Calu3 (cell line): ENCODE results near the gene COPS7A. TPM values are rescaled to one million over a fixed set of nuclear protein-coding genes. Genes with fewer than 3 reads are reported as not detected.

Source experiments
- BruUV-seq: library from RNA; stranded (reverse); fragments of 400-500 nt; replicated peaks from 2 replicates; lab custom pipeline; 2021; lab: Mats Ljungman, UMichigan
- CTCF ChIA-PET: fragments of 300-600 bp; sonication (Branson Sonifier 250); formaldehyde crosslinking; loops from one replicate; lab custom pipeline; 2022; ENCODE audit warnings: antibody characterized with exemption; lab: Charles Lee
- DNase-seq: peaks from one replicate; pipeline ENCODE4 v3.0.0; 2022
- H3K27ac Mint-ChIP-seq: one replicate; pipeline ENCODE4 v1.8.0; 2022; ENCODE audit warnings: mixed read lengths; ENCODE audit not compliant: unreplicated experiment
- H3K27me3 Mint-ChIP-seq: one replicate; pipeline ENCODE4 v1.8.0; 2022; ENCODE audit warnings: mixed read lengths; ENCODE audit not compliant: unreplicated experiment
- H3K36me3 Mint-ChIP-seq: one replicate; pipeline ENCODE4 v1.8.0; 2022; ENCODE audit warnings: mild to moderate bottlenecking, moderate library complexity, mixed read lengths; ENCODE audit not compliant: insufficient read depth, unreplicated experiment
- H3K4me1 Mint-ChIP-seq: one replicate; pipeline ENCODE4 v1.8.0; 2022; ENCODE audit warnings: mild to moderate bottlenecking, low read depth, mixed read lengths; ENCODE audit not compliant: unreplicated experiment
- H3K4me3 Mint-ChIP-seq: one replicate; pipeline ENCODE4 v1.8.0; 2022; ENCODE audit warnings: mild to moderate bottlenecking, low read depth, moderate library complexity, mixed read lengths; ENCODE audit not compliant: unreplicated experiment
- H3K9me3 Mint-ChIP-seq: one replicate; pipeline ENCODE4 v1.8.0; 2022; ENCODE audit warnings: low read depth, mixed read lengths; ENCODE audit not compliant: unreplicated experiment
- intact Hi-C: fragments of 100-400 bp; cut with micrococcal nuclease; formaldehyde crosslinking; loops from one replicate; pipeline ENCODE4 v1.10.0; 2022; ENCODE audit not compliant: unreplicated experiment
- total RNA-seq: library from RNA; stranded (reverse); gene quantifications from 2 replicates; pipeline ENCODE4 v1.2.3, GENCODE V29; 2022
- TF ChIP-seq, protein P1 (sequence below): fragments of 200-600 bp; IDR thresholded peaks from one replicate; pipeline ENCODE4 v1.8.0; 2022; ENCODE audit warnings: antibody characterized with exemption; ENCODE audit not compliant: unreplicated experiment

The COPS7A gene
- total RNA-seq, 1 experiment from 2014 or later: 47.3 TPM

DNA sequence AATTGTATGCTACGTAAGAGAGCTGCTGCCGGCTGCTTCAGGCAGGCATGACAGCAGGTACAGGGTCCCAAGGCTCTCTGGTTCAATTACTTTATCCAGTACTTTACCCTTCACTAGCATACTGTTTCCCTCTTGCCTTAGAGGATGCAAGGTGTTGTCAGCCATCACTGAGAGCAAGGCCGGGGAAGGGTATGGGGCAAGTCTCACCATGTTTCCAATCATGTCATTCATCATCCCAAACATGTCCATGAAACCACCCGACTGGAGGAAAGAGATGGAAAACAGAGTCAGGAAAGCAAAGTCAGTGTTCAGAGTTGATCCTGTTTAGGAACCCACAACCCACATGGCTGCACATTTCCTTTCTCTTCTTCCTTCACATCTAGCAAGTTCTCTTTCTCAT lies 26.7 kb downstream of the COPS7A start:
- TF ChIP-seq, protein P1, sequence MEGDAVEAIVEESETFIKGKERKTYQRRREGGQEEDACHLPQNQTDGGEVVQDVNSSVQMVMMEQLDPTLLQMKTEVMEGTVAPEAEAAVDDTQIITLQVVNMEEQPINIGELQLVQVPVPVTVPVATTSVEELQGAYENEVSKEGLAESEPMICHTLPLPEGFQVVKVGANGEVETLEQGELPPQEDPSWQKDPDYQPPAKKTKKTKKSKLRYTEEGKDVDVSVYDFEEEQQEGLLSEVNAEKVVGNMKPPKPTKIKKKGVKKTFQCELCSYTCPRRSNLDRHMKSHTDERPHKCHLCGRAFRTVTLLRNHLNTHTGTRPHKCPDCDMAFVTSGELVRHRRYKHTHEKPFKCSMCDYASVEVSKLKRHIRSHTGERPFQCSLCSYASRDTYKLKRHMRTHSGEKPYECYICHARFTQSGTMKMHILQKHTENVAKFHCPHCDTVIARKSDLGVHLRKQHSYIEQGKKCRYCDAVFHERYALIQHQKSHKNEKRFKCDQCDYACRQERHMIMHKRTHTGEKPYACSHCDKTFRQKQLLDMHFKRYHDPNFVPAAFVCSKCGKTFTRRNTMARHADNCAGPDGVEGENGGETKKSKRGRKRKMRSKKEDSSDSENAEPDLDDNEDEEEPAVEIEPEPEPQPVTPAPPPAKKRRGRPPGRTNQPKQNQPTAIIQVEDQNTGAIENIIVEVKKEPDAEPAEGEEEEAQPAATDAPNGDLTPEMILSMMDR: no peak
- no peaks in the 10 kb centered on the region for H3K27me3 Mint-ChIP-seq
- H3K27ac Mint-ChIP-seq: no peak overlapping the region
- no peak overlapping the region for H3K4me3 Mint-ChIP-seq
- intact Hi-C loops: no loop called here
- peaks cover 7% of the 10 kb centered on the region for H3K4me1 Mint-ChIP-seq
- no TSS peak for BruUV-seq
- no peak for DNase-seq
- peaks cover 55% of the 10 kb centered on the region for H3K36me3 Mint-ChIP-seq
- no peaks in the 10 kb centered on the region for H3K9me3 Mint-ChIP-seq
- CTCF ChIA-PET: no interaction called here

DNA sequence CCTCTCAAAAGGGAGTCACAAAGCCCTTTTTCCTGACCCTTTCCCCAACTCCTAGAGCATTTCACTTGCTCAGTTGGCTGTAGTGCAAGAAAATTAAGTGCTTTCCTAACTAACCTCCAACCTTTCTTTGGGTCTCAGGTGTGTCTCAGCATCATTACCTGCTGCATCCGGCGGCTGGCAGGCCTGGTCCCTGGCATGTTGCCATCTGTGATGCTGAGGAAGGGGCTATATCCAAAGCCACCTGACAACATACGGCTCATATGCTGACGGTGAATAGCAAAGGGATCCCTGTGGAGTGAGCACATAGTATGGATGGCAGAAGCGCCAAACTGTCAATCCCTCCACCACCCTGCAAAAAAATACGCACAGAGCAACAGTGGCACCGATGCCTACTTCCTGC lies 27.9 kb downstream of the COPS7A start:
- intact Hi-C loops: loop anchor here (2.0 kb wide), 2 partner anchors 27 to 83 kb away; no protein-coding TSS in a partner anchor
- peak overlapping the region; percentile 88 for H3K27ac Mint-ChIP-seq
- TF ChIP-seq, protein P1: no peak
- BruUV-seq: no TSS peak
- DNase-seq: no peak
- peaks cover 8% of the 10 kb centered on the region for H3K27me3 Mint-ChIP-seq
- CTCF ChIA-PET: interaction anchor here (1.7 to 2.7 kb wide), 3 partner anchors 15 to 100 kb away, joined by 13 to 24 read pairs (median 19); partner anchors contain the start of genes CDCA3, COPS7A, PTMS and USP5
- peak overlapping the region; percentile 98 for H3K4me3 Mint-ChIP-seq
- peaks cover 52% of the 10 kb centered on the region for H3K36me3 Mint-ChIP-seq
- peaks cover 7% of the 10 kb centered on the region for H3K4me1 Mint-ChIP-seq
- no peaks in the 10 kb centered on the region for H3K9me3 Mint-ChIP-seq

DNA sequence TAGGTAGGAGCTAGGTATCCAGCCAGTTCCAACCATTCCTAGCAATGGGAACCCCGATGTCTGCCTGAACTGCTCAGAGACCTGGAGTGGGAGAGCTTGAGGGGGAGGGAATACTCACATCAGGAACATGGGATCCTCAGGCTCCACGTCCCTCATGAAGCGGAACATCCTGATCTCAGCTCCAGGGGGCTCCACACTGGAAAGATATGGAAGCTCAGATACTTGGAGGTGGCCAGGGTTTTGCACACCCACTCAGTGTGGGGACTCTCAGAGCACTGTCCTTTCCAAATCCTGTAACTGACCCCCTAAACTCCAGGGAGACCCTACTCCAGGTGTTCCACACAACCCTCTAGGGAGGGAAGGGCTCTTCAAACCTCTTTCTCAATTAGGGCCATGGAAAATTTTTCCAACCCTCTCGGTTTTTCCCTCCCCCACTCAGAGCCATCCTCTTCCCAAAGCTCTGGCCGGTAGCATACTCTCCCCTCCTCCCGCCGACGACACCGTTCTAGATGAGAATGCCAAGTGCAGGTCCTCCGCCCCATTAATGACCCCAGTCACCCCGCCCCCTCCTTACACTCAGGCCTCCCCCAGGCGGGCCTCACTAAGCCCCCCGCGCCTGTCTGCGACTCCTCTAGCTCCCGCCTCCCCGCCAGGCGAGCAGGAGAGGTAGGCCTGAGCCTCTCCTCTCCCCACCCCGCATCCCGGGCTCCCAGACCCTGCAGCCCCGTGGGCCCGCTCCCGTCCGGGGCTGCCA lies 28.5 kb downstream of the COPS7A start:
- CTCF ChIA-PET: interaction anchor here (0.6 to 2.7 kb wide), 8 partner anchors 14 to 139 kb away, joined by 3 to 24 read pairs (median 4); partner anchors contain the start of genes CDCA3, COPS7A, PTMS and USP5

More for the DNA sequence above, 28.5 kb downstream of the COPS7A start:
- Mint-ChIP-seq H3K9me3 (no peaks in the 10 kb centered on the region), H3K36me3 (peaks cover 46% of the 10 kb centered on the region), H3K4me1 (peaks cover 7% of the 10 kb centered on the region), H3K27ac (peak overlapping the region; percentile 88), H3K27me3 (peaks cover 14% of the 10 kb centered on the region), H3K4me3 (peak overlapping the region; percentile 98)
- TF ChIP-seq, protein P1: no peak
- intact Hi-C loops: loop anchor here (2.0 kb wide), 2 partner anchors 26 to 82 kb away; no protein-coding TSS in a partner anchor
- DNase-seq: no peak
- BruUV-seq: no TSS peak
